Neural crest cell (in vitro differentiated cells): ENCODE results near the gene AUTS2. TPM values are rescaled to one million over a fixed set of nuclear protein-coding genes. Genes with fewer than 3 reads are reported as not detected.

Source experiments
- DNase-seq: peaks from one replicate; pipeline ENCODE4 v3.0.0; 2021; ENCODE audit warnings: low read depth, mixed read lengths, low spot score
- H3K27ac Mint-ChIP-seq: one replicate; pipeline ENCODE4 v1.8.0; 2021; ENCODE audit warnings: mild to moderate bottlenecking, mixed read lengths; ENCODE audit not compliant: unreplicated experiment
- H3K27me3 Mint-ChIP-seq: 2 replicates; pipeline ENCODE4 v1.8.0; 2021; ENCODE audit warnings: low read depth, mild to moderate bottlenecking, mixed read lengths
- H3K36me3 Mint-ChIP-seq: 2 replicates; pipeline ENCODE4 v1.8.0; 2021; ENCODE audit warnings: low read depth, mild to moderate bottlenecking, mixed read lengths
- H3K4me1 Mint-ChIP-seq: 2 replicates; pipeline ENCODE4 v1.8.0; 2021; ENCODE audit warnings: mixed read lengths
- H3K4me3 Mint-ChIP-seq: one replicate; pipeline ENCODE4 v1.8.0; 2021; ENCODE audit warnings: mild to moderate bottlenecking, mixed read lengths
- H3K9me3 Mint-ChIP-seq: 2 replicates; pipeline ENCODE4 v1.8.0; 2021; ENCODE audit warnings: mixed read lengths
- total RNA-seq: library from RNA; stranded (reverse); gene quantifications from 2 replicates; pipeline ENCODE4 v1.2.1, GENCODE V29; 2021
- TF ChIP-seq, protein P1 (sequence below): fragments of 200-600 bp; sonication (generic); conservative IDR thresholded peaks from 2 replicates; pipeline ENCODE4 v1.5.0; 2021; ENCODE audit warnings: antibody characterized with exemption, mild to moderate bottlenecking

AUTS2 gene
- total RNA-seq, 1 donor from 2014 or later: 152 TPM

DNA sequence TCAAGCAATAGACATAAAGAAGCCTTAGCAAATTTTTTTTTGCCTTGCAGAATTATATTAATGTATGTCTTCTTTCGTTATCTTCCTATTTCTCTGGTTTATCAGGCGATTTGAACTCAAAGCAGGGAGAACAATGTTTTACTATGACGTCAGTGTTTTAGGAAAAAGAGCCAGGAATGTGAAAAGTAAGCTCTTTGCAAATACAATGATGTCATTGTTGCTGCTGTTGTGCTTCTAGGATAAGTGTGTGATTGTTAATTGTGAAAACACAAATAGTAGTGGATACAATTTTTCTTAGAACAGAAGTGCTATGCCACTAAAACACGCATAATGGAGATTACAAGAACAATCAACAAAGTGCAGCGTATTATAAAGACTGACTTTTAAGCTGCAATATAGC lies 9.5 kb upstream of the AUTS2 start:
- DNase-seq: no peak
- peaks cover 28% of the 10 kb centered on the region for H3K27me3 Mint-ChIP-seq
- TF ChIP-seq, protein P1, sequence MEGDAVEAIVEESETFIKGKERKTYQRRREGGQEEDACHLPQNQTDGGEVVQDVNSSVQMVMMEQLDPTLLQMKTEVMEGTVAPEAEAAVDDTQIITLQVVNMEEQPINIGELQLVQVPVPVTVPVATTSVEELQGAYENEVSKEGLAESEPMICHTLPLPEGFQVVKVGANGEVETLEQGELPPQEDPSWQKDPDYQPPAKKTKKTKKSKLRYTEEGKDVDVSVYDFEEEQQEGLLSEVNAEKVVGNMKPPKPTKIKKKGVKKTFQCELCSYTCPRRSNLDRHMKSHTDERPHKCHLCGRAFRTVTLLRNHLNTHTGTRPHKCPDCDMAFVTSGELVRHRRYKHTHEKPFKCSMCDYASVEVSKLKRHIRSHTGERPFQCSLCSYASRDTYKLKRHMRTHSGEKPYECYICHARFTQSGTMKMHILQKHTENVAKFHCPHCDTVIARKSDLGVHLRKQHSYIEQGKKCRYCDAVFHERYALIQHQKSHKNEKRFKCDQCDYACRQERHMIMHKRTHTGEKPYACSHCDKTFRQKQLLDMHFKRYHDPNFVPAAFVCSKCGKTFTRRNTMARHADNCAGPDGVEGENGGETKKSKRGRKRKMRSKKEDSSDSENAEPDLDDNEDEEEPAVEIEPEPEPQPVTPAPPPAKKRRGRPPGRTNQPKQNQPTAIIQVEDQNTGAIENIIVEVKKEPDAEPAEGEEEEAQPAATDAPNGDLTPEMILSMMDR: no peak
- H3K27ac Mint-ChIP-seq: no peak overlapping the region
- H3K9me3 Mint-ChIP-seq: no peaks in the 10 kb centered on the region
- H3K4me1 Mint-ChIP-seq: peaks cover 5% of the 10 kb centered on the region
- no peak overlapping the region for H3K4me3 Mint-ChIP-seq
- H3K36me3 Mint-ChIP-seq: no peaks in the 10 kb centered on the region

DNA sequence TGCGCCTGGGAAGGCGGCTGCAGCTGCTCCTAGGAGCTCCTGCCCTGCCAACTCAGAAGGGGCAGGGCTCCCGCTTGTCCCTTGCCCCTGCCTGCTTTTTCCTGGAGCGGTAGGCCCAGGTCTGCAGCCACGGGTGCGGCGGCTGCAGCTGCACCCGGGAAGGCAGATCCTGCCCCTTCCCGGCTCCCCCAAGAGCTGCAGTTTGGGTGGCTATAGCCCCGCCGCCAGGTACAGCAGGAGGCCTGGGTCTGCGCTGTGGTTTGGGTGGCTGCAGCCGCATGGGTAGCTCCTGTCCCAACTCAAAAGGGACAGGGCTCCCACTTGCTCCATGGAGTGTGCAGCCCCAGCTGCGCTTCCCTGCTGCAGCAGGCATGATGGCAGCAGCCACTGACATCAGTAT lies 6.5 kb upstream of the AUTS2 start:
- Mint-ChIP-seq H3K4me3 (no peak overlapping the region), H3K27me3 (peaks cover 58% of the 10 kb centered on the region), H3K4me1 (peaks cover 10% of the 10 kb centered on the region), H3K9me3 (no peaks in the 10 kb centered on the region), H3K36me3 (no peaks in the 10 kb centered on the region), H3K27ac (no peak overlapping the region)
- TF ChIP-seq, protein P1: no peak
- DNase-seq: no peak

DNA sequence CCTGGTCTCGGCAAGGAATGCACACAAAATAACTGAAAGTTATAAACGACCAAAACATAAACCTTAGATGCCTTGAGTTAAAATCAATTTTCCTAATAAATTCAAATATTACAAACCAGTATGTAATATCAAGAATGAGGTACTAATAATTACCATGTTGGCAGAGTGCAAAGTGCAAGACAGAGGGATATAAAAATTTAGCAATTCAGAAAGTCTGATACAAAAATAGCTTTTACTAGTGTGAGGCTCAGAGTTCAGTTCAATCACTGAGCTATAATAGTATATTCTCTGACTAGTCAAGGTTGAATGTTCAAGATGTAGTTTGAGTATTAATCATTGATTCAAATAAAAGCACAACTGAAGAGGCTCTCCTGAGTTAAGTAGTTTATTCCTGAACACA lies 4.8 kb upstream of the AUTS2 start:
- Mint-ChIP-seq H3K4me3 (peak overlapping the region; percentile 12), H3K36me3 (no peaks in the 10 kb centered on the region), H3K4me1 (peaks cover 13% of the 10 kb centered on the region), H3K9me3 (no peaks in the 10 kb centered on the region), H3K27ac (no peak overlapping the region), H3K27me3 (peaks cover 62% of the 10 kb centered on the region)
- TF ChIP-seq, protein P1: no peak
- no peak for DNase-seq

DNA sequence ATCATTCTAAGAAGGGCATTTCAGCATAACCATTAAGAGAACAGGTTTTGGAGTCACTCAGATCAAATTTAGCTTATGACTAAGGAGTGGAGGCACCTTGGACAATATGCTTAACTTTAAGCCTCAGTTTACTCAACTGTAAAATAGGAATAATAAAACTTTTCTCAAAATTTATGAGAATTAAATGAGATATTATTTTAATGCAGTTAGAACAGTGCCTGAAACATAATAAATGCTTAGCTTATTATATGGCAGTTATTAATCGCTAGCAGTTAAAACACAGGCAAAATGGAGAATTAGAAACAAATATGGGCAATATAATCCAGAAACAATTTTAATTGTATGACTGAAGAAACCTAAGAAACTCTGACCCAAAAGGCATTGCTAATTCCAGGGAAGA lies 2.9 kb upstream of the AUTS2 start:
- TF ChIP-seq, protein P1: no peak
- H3K4me1 Mint-ChIP-seq: peaks cover 13% of the 10 kb centered on the region

DNA sequence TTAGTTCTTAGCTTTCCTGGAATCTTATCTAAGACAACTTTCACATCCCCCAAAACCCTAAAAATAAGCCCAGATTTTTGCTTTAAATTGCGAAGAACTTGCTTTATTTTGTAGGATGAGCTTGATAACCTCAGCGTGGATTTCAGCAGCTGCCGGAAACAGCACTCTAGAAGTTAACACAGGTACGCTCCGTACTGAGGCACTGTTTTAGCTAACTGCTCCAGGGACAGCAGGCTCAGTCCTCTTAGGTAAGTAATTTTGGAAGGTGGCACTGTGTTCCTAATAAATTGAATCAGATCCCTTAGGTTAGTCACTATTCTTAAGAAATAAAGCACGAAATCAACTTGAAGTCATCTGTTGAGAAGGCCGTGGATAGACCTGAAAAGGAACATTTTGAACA lies 2.2 kb upstream of the AUTS2 start:
- Mint-ChIP-seq H3K27ac (no peak overlapping the region), H3K4me1 (peaks cover 18% of the 10 kb centered on the region), H3K9me3 (no peaks in the 10 kb centered on the region), H3K36me3 (no peaks in the 10 kb centered on the region), H3K4me3 (peak overlapping the region; percentile 92), H3K27me3 (peaks cover 55% of the 10 kb centered on the region)
- no peak for DNase-seq
- TF ChIP-seq, protein P1: no peak

More for the DNA sequence above, 2.9 kb upstream of the AUTS2 start:
- no peak for DNase-seq
- Mint-ChIP-seq H3K9me3 (no peaks in the 10 kb centered on the region), H3K4me3 (peak overlapping the region; percentile 45), H3K27ac (no peak overlapping the region), H3K27me3 (peaks cover 61% of the 10 kb centered on the region), H3K36me3 (no peaks in the 10 kb centered on the region)
